SU-DHL-6 (cell line): ENCODE measurements around the gene IFT122.
A peak's percentile ranks its signal among the peaks of the same experiment; 100 is the strongest.

Source experiments
- H2AFZ ChIP-seq: fragments of 200-600 bp; sonication (generic); 2 replicates; pipeline ENCODE4 v1.6.1; 2014; ENCODE audit warnings: low read depth, mild to moderate bottlenecking, moderate library complexity, mixed read lengths, antibody characterized with exemption, low read length; ENCODE audit not compliant: severe bottlenecking
- H3F3A ChIP-seq: fragments of 200-600 bp; shearing (Covaris generic); 2 replicates; pipeline ENCODE4 v1.6.0; 2016; ENCODE audit warnings: antibody characterized with exemption, mild to moderate bottlenecking; ENCODE audit not compliant: insufficient read depth
- H3K27ac ChIP-seq: fragments of 200-600 bp; sonication (generic); 2 replicates; pipeline ENCODE4 v1.5.1; 2016; ENCODE audit warnings: low read depth, mild to moderate bottlenecking, low read length, moderate library complexity, mixed read lengths
- H3K27me3 ChIP-seq: fragments of 200-600 bp; sonication (generic), shearing (Covaris generic); 2 replicates; pipeline ENCODE4 v1.6.0; 2014; ENCODE audit warnings: mild to moderate bottlenecking, low read length
- H3K36me3 ChIP-seq: fragments of 200-600 bp; sonication (generic); 2 replicates; pipeline ENCODE4 v1.6.1; 2014; ENCODE audit warnings: mild to moderate bottlenecking, low read length, mixed read lengths
- H3K4me2 ChIP-seq: fragments of 300-600, 200-600 bp; shearing (Covaris generic), sonication (generic); 2 replicates; pipeline ENCODE4 v1.6.0; 2014; ENCODE audit warnings: low read length, low read depth, mild to moderate bottlenecking; ENCODE audit not compliant: poor library complexity, severe bottlenecking
- H3K4me3 ChIP-seq: fragments of 200-600 bp; sonication (generic); 2 replicates; pipeline ENCODE4 v1.5.1; 2014; ENCODE audit warnings: antibody characterized with exemption, low read length, mild to moderate bottlenecking, mixed read lengths; ENCODE audit not compliant: insufficient read depth, poor library complexity, severe bottlenecking
- H3K79me2 ChIP-seq: fragments of 200-600 bp; sonication (generic); 2 replicates; pipeline ENCODE4 v1.6.1; 2014; ENCODE audit warnings: mild to moderate bottlenecking, low read length, moderate library complexity; ENCODE audit not compliant: insufficient read depth
- H3K9ac ChIP-seq: fragments of 200-600 bp; sonication (generic); 2 replicates; pipeline ENCODE4 v1.7.0; 2014; ENCODE audit warnings: mild to moderate bottlenecking, low read length
- H3K9me2 ChIP-seq: fragments of 200-600 bp; sonication (generic); replicated peaks from 2 replicates; pipeline ENCODE4 v1.6.1; 2014; ENCODE audit warnings: low read length; ENCODE audit not compliant: insufficient read depth
- H3K9me3 ChIP-seq: fragments of 200-600 bp; sonication (generic); 2 replicates; pipeline ENCODE4 v1.6.1; 2014; ENCODE audit warnings: low read length, mixed read lengths; ENCODE audit not compliant: insufficient read depth
- H4K20me1 ChIP-seq: fragments of 200-600 bp; sonication (generic); 2 replicates; pipeline ENCODE4 v1.6.1; 2014; ENCODE audit warnings: low read depth, mild to moderate bottlenecking, antibody characterized with exemption, low read length, moderate library complexity, mixed read lengths
- CTCF ChIP-seq: fragments of 200-600 bp; sonication (generic); IDR thresholded peaks from one replicate; pipeline ENCODE4 v1.5.1; 2017; ENCODE audit warnings: antibody characterized with exemption, mild to moderate bottlenecking, low read length, moderate library complexity; ENCODE audit not compliant: insufficient read depth, poor library complexity, severe bottlenecking
- EZH2phosphoT487 ChIP-seq: fragments of 200-600 bp; sonication (generic), shearing (Covaris generic); conservative IDR thresholded peaks from 2 replicates; pipeline ENCODE4 v1.6.1; 2018; ENCODE audit warnings: mild to moderate bottlenecking, antibody characterized with exemption, low read length, moderate library complexity, mixed read lengths

The IFT122 gene

GRCh38 chr3:129441215-129441614 is 1.2 kb downstream of the IFT122 start:
- no peak overlapping the region for H3K27ac ChIP-seq
- peaks cover 13% of the 10 kb centered on the region for H3K36me3 ChIP-seq
- TF ChIP-seq EZH2phosphoT487 = no peak
- no peak for TF ChIP-seq CTCF
- no peaks in the 10 kb centered on the region for H3F3A ChIP-seq
- peak overlapping the region; percentile 83 for H2AFZ ChIP-seq
- no peaks in the 10 kb centered on the region for H3K9me3 ChIP-seq
- H3K79me2 ChIP-seq = peaks cover 34% of the 10 kb centered on the region
- H4K20me1 ChIP-seq = no peaks in the 10 kb centered on the region
- peak overlapping the region; percentile 79 for H3K4me2 ChIP-seq
- H3K4me3 ChIP-seq = peak overlapping the region; percentile 70
- no peaks in the 10 kb centered on the region for H3K9me2 ChIP-seq
- no peaks in the 10 kb centered on the region for H3K27me3 ChIP-seq
- H3K9ac ChIP-seq = peak overlapping the region; percentile 97

- Histone ChIP-seq H2AFZ (no peak overlapping the region), H3K4me3 (no peak overlapping the region), H4K20me1 (no peaks in the 10 kb centered on the region), H3K27me3 (no peaks in the 10 kb centered on the region), H3K36me3 (peaks cover 7% of the 10 kb centered on the region), H3K79me2 (peaks cover 28% of the 10 kb centered on the region), H3K27ac (no peak overlapping the region), H3F3A (no peaks in the 10 kb centered on the region), H3K9me3 (no peaks in the 10 kb centered on the region), H3K9ac (0 out of 2 replicates have a peak overlapping the region, but pooled peaks have one; percentile 1), H3K9me2 (no peaks in the 10 kb centered on the region), H3K4me2 (no peak overlapping the region)
- no peak for TF ChIP-seq EZH2phosphoT487
- TF ChIP-seq CTCF = no peak
These were observed 1.8 kb downstream of the IFT122 start for GRCh38 chr3:129441782-129442181.

GRCh38 chr3:129442486-129442885 is 2.5 kb downstream of the IFT122 start:
- Histone ChIP-seq H3K4me3 (no peak overlapping the region), H4K20me1 (no peaks in the 10 kb centered on the region), H3K9ac (no peak overlapping the region), H3K27ac (no peak overlapping the region), H2AFZ (no peak overlapping the region), H3K9me2 (no peaks in the 10 kb centered on the region), H3K36me3 (peaks cover 3% of the 10 kb centered on the region; the same call in 1 of the 2 replicates), H3K27me3 (no peaks in the 10 kb centered on the region), H3K9me3 (no peaks in the 10 kb centered on the region), H3K79me2 (peaks cover 22% of the 10 kb centered on the region), H3F3A (no peaks in the 10 kb centered on the region), H3K4me2 (no peak overlapping the region)
- TF ChIP-seq CTCF (no peak), EZH2phosphoT487 (no peak)

GRCh38 chr3:129442947-129443346 is 2.9 kb downstream of the IFT122 start:
- peaks cover 17% of the 10 kb centered on the region for H3K79me2 ChIP-seq
- no peaks in the 10 kb centered on the region for H3K9me3 ChIP-seq
- no peaks in the 10 kb centered on the region for H4K20me1 ChIP-seq
- 0 out of 2 replicates have a peak, but pooled peaks cover 1% of the 10 kb centered on the region for H3K36me3 ChIP-seq
- H3K27me3 ChIP-seq = no peaks in the 10 kb centered on the region
- no peaks in the 10 kb centered on the region for H3K9me2 ChIP-seq
- TF ChIP-seq CTCF (no peak), EZH2phosphoT487 (no peak)
- H3F3A ChIP-seq = no peaks in the 10 kb centered on the region
- no peak overlapping the region for H3K4me3 ChIP-seq
- H3K27ac ChIP-seq = no peak overlapping the region
- H3K9ac ChIP-seq = no peak overlapping the region
- no peak overlapping the region for H2AFZ ChIP-seq
- H3K4me2 ChIP-seq = no peak overlapping the region
